CD4-positive, alpha-beta T cell treated with Interleukin-2 at 100 ng/mL for 4 hours (primary cell): ENCODE data around the gene PCBP3.

Source experiments
- DNase-seq: peaks from one replicate; pipeline ENCODE4 v3.0.0-alpha.2; 2020; ENCODE audit warnings: low spot score

Gene PCBP3

GRCh38 chr21:45875416-45875760, 231.9 kb downstream of the PCBP3 start:
- DNase-seq = no peak

DNA sequence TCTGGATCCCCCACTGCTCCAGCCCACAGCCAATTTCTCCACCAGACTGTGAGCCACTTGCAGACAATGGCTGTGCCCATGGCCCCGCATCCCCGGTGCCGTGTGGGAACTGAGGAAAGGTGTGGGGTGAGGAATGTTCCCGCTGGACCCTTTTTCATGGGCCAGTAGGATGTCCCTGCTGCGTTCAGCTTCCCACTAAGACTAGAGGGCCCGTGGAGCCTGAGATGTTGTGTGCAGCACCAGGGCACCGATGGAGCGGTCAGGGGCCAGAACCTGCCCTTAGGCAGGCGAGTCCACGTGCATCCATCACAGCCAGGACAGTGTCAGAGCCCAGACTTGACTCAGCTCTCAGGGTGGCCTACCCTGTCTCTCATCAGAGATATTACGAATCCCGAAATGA, 232.4 kb downstream of the PCBP3 start:
- DNase-seq = no peak

DNA sequence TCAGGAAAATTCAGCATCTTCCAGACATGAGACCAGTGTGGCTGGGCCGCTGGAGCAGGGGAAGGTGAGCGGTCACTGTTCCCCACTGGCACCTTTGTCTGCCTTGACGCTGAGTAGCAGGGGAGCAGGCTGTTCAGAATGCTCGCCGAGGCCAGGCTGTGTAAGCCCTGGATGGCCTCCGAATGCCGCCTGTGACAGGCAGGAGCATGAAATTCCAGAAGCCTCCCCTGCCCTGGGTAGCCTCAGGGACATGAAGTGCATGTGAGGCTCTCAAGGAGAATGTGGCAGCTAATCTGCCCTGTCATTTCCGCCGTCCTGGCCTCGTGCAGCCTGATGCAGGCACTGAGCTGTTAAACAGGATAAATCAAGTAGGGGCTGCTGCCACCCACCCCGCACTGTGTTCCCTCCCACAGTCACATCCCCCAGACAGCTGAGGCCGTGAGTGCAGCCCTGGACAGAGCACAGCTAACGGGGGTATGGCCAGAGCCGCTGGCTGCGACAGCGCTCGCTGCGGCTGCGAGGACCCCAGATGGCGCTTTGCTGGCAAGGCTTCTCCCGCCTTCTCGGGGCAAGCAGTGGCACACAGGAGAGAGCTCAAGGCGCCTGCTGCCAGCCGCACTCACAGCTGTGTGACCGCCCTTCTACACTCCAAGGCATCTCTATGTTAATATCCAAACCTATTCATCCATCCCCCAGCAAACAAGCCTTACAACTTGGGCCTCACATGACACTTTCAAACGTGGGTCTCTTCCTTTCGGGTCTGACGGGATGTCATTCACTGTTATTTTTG, 233.1 kb downstream of the PCBP3 start:
- DNase-seq = no peak

GRCh38 chr21:45877171-45877438, 233.6 kb downstream of the PCBP3 start:
- DNase-seq = no peak

DNA sequence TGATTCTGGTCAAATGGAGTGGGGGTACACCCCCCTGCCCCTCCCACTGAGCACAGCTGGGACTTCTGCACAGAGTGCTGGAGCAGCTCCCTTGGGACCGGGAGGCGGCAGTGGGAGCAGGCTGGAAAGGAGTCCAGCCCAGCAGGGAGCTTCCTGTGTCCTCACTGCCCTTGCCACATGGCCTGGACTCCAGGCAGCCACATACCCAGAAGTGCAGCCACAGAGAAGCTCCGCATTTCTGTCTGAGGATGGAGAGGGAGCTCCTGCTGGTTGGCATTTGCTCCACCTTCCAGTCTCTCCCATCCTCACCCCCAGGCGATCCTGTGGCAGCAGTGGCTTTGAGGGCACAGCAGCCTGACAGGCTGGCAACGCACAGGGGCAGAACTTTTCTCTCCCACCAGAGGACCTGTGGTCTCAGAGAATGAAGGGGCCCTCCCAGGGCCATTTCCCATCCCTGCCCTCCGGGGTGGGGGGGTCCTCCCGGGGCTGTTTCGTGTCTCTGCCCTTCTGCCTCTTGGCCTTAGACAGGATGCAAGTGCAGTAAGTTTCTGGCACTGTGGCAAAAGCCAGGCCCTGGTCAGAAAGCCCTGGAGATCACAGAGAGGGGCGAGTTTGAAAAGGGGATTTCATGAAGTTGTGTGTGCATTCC, 234.4 kb downstream of the PCBP3 start:
- no peak for DNase-seq

DNA sequence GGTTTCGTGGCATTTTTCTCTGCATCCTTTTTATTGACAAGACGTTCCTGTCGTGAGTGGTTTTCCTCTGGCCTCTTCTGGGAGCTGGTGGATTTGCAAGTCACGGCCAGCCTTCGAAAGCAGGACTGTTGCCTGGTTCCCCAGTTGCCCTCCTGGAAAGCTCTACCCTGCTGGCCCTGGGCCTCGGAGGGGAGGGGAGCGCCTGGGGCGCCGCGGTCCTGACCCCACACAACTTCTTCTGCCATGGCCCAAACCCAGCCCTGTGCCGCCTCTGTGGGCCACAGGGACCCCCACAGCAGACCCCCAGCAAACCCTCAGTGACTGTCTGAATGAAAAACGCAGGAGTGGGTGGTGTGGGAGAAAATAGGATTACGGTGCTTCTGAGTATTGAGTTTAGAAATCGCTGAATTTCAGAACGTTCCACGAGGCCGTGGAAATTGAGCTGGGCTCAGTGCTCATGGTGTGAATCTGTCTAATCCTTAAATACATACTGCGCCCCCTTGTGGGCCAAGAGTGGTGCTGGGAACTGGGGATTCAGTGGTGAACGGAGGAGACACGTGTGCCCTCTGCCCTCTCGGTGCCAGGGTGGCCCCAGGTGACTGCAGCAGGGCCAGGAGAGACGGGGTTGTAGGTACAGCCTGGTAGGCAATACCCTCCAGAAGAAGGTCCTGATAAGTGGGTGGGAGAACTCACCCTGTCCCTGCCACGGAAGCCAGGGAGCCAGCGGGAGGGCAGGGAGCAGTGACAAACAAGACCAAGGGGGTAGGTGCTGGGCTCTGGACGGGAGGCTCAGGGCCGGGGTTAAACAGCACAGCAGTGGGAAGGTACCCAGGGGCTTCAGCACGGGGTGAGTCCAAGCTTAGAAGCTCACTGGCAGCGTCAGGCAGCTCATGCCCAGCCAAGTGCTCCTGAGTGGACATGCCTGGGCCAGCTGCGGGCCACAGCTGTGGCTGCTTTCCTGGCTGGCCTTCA, 236.9 kb downstream of the PCBP3 start:
- DNase-seq = peak; percentile 68

GRCh38 chr21:45882645-45883044, 239.1 kb downstream of the PCBP3 start:
- DNase-seq = no peak

DNA sequence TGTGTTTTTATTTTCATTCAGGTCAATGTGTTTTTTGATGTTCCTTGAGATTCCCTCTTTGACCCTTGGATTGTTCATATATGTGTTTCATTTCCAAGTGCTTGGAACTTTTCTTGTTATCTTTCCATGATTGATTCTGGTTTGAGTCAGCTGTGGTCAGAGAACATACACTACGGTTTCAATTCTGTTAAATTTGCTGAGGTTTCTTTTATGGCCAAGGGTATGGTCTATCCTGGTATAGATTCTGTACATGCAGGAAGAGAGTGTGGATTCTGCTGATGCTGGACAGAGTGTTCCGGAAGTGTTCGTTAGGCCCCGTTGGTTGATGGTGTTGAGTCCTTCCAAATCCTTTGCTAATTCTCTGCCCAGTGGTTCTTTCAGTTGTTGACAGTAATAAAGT, 239.6 kb downstream of the PCBP3 start:
- no peak for DNase-seq

- no peak for DNase-seq
Measured at GRCh38 chr21:45885597-45885929, 242.0 kb downstream of the PCBP3 start.

- DNase-seq = peak; percentile 37
Measured at GRCh38 chr21:45885930-45886601, 242.5 kb downstream of the PCBP3 start.

GRCh38 chr21:45886610-45887026, 243.1 kb downstream of the PCBP3 start:
- no peak for DNase-seq

DNA sequence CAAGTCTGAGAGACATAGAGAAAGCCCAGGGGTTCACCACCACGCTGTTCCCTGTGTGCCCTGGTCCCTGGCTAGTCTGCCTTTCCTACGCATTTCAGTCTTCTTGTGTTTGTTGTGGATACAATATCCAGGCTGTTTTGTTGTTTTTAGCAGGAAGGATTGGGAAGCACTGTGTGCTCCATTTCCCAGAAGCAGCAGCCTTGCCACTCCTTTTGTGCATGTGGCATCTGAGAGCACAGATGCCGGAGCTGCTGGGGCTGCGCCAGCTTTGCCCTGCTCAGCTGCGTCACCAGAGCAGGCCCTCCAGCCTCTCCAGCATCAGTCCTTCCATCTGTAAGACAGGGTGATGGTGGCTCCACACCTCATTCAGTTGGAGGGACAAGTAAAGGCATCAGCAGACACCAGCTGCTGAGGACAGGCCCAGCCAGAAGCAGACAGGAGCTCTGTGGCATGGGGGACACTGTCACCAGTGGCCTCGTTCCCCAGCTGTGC, 243.6 kb downstream of the PCBP3 start:
- DNase-seq = no peak

- no peak for DNase-seq
Measured at GRCh38 chr21:45887788-45888187, 244.3 kb downstream of the PCBP3 start.

GRCh38 chr21:45888386-45889009, 245.0 kb downstream of the PCBP3 start:
- DNase-seq = no peak

- DNase-seq = no peak
Measured at GRCh38 chr21:45889256-45889655, 245.7 kb downstream of the PCBP3 start.

- DNase-seq = no peak
Measured at GRCh38 chr21:45889961-45890360, 246.4 kb downstream of the PCBP3 start.

- DNase-seq = no peak
Measured at GRCh38 chr21:45891388-45892155, 248.0 kb downstream of the PCBP3 start.

GRCh38 chr21:45892156-45892915, 248.8 kb downstream of the PCBP3 start:
- peak; percentile 11 for DNase-seq

DNA sequence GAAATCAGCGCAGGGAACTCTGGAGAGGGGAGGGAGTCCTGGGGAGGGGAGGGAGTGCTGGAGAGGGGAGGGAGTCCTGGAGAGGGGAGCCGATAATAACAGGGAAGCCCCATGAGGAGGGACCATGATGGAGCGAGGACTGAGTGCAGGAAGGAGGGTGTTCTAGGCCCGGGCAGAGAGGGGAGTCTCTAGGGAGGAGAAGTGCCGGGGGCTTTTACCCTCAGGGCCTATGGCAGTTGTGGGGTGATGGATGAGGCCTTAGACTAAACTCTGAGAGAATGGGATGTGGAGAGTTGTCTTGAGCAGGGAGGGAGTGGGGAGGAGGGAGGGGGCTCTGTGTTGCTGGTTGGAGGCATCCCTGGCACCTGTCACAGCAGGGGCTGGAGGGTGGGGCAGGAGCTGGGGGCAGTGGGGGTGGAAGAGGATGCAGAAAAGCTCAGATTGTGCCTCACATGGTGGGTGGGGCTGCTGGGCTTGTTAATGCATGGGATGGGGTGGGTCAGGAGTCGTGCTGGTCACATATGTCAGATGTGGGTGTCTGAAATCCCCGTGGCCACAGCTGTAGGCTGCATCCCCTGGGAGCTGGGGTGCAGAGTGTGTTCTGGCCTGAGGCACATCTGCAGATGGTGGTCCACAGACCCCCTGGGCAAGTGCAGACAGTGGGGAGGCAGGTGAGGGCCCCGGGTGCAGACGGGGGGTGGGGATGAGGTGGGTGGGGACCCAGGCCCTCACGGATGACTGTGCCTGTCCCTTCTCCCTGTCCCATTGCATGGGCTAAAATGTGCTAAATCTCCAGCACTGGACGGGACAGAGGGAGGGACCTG, 249.6 kb downstream of the PCBP3 start:
- no peak for DNase-seq
